ENCODE measurements around the gene BMPR1A.

Gene BMPR1A

GRCh38 chr10:86769991-86770390 is 13.6 kb downstream of the BMPR1A start:
- no peak for DNase-seq

- DNase-seq: no peak
These were observed 14.1 kb downstream of the BMPR1A start for GRCh38 chr10:86770412-86770960.

GRCh38 chr10:86773498-86773897 is 17.1 kb downstream of the BMPR1A start:
- no peak for DNase-seq

- DNase-seq: no peak
These were observed 18.8 kb downstream of the BMPR1A start for GRCh38 chr10:86775056-86775869.

- no peak for DNase-seq
These were observed 19.4 kb downstream of the BMPR1A start for GRCh38 chr10:86775870-86776180.

- no peak for DNase-seq
These were observed 23.0 kb downstream of the BMPR1A start for GRCh38 chr10:86779220-86780017.

GRCh38 chr10:86782701-86783418 is 26.4 kb downstream of the BMPR1A start:
- DNase-seq: no peak

- no peak for DNase-seq
These were observed 28.6 kb downstream of the BMPR1A start for GRCh38 chr10:86785037-86785436.

GRCh38 chr10:86785968-86786367 is 29.5 kb downstream of the BMPR1A start:
- no peak for DNase-seq

GRCh38 chr10:86786368-86786767 is 29.9 kb downstream of the BMPR1A start:
- no peak for DNase-seq

- DNase-seq: no peak
These were observed 34.0 kb downstream of the BMPR1A start for GRCh38 chr10:86790394-86790793.

GRCh38 chr10:86792461-86793167 is 36.2 kb downstream of the BMPR1A start:
- no peak for DNase-seq

- no peak for DNase-seq
These were observed 37.3 kb downstream of the BMPR1A start for GRCh38 chr10:86793696-86794095.

- DNase-seq: no peak
These were observed 38.9 kb downstream of the BMPR1A start for GRCh38 chr10:86795353-86795752.

GRCh38 chr10:86798025-86798424 is 41.6 kb downstream of the BMPR1A start:
- no peak for DNase-seq

- DNase-seq: no peak
These were observed 42.2 kb downstream of the BMPR1A start for GRCh38 chr10:86798611-86799010.

GRCh38 chr10:86799188-86799845 is 42.9 kb downstream of the BMPR1A start:
- no peak for DNase-seq

GRCh38 chr10:86801995-86802394 is 45.6 kb downstream of the BMPR1A start:
- no peak for DNase-seq

- no peak for DNase-seq
These were observed 46.2 kb downstream of the BMPR1A start for GRCh38 chr10:86802473-86803108.

- DNase-seq: no peak
These were observed 46.7 kb downstream of the BMPR1A start for GRCh38 chr10:86803156-86803555.

- no peak for DNase-seq
These were observed 48.4 kb downstream of the BMPR1A start for GRCh38 chr10:86804805-86805204.

- DNase-seq: no peak
These were observed 56.7 kb downstream of the BMPR1A start for GRCh38 chr10:86813101-86813500.

All from NCI-H1436 (cell line).